PC-9 (cell line): Measurements from ENCODE around the gene RAB11FIP5. TPM values are rescaled to one million over a fixed set of nuclear protein-coding genes. Genes with fewer than 3 reads are reported as not detected.
"Not testable (repeated sequence)": the region's sequence is repeated elsewhere in the genome, so short reads cannot be mapped to it uniquely, and the experiment has no call there.

ENCODE experiments used
- BruUV-seq: library from RNA; stranded (reverse); fragments of 400-500 nt; replicated peaks from 2 replicates; lab custom pipeline; 2021; lab: Mats Ljungman, UMichigan
- CTCF ChIA-PET: fragments of 300-600 bp; sonication (Branson Sonifier 250); formaldehyde crosslinking; loops from one replicate; lab custom pipeline; 2022; ENCODE audit warnings: antibody characterized with exemption; lab: Charles Lee
- POLR2A ChIA-PET: fragments of 300-600 bp; sonication (Branson Sonifier 250); formaldehyde crosslinking; loops from one replicate; lab custom pipeline; 2022; ENCODE audit warnings: antibody characterized with exemption; ENCODE audit not compliant: unreplicated experiment; lab: Charles Lee
- DNase-seq, 2 experiments: peaks; one replicate each; pipeline versions ENCODE4 v3.0.0 to v3.0.0-alpha.2; 2015 to 2022; ENCODE audit warnings: mixed read lengths in 1 of 2
- H2AFZ ChIP-seq: fragments of 200-600 bp; sonication (generic); 2 replicates; pipeline ENCODE4 v1.8.1; 2017; ENCODE audit warnings: antibody characterized with exemption
- H3F3A ChIP-seq: fragments of 200-600 bp; sonication (generic); 2 replicates; pipeline ENCODE4 v1.8.1; 2017; ENCODE audit warnings: antibody characterized with exemption, mild to moderate bottlenecking, low read depth; ENCODE audit not compliant: insufficient read depth
- H3K27ac ChIP-seq: fragments of 200-600 bp; sonication (generic); 2 replicates; pipeline ENCODE4 v1.6.1; 2016; ENCODE audit warnings: mixed run types
- H3K27me3 ChIP-seq: fragments of 200-600 bp; sonication (generic); 2 replicates; pipeline ENCODE4 v1.6.1; 2016; ENCODE audit warnings: low read depth, mixed run types; ENCODE audit not compliant: insufficient read depth
- H3K36me3 ChIP-seq: fragments of 200-600 bp; sonication (generic); 2 replicates; pipeline ENCODE4 v1.6.1; 2016; ENCODE audit warnings: low read depth, mixed run types
- H3K4me1 ChIP-seq: fragments of 200-600 bp; sonication (generic); replicated peaks from 2 replicates; pipeline ENCODE4 v1.6.1; 2016; ENCODE audit warnings: mixed run types; ENCODE audit not compliant: insufficient read depth
- H3K4me2 ChIP-seq: fragments of 200-600 bp; sonication (generic); 2 replicates; pipeline ENCODE4 v1.6.1; 2017; ENCODE audit warnings: mixed run types
- H3K4me3 ChIP-seq: fragments of 200-600 bp; sonication (generic); 2 replicates; pipeline ENCODE4 v1.6.1; 2016; ENCODE audit warnings: mixed run types
- H3K79me2 ChIP-seq: fragments of 200-600 bp; sonication (generic); 2 replicates; pipeline ENCODE4 v1.6.1; 2017; ENCODE audit warnings: low read depth, mixed run types
- H3K9me2 ChIP-seq: fragments of 200-600 bp; sonication (generic); 2 replicates; pipeline ENCODE4 v1.8.1; 2017; ENCODE audit warnings: mild to moderate bottlenecking; ENCODE audit not compliant: insufficient read depth
- H3K9me3 ChIP-seq: fragments of 200-600 bp; sonication (generic); 2 replicates; pipeline ENCODE4 v1.8.1; 2016; ENCODE audit warnings: low read depth; ENCODE audit not compliant: insufficient read depth
- H4K20me1 ChIP-seq: fragments of 200-600 bp; sonication (generic); 2 replicates; pipeline ENCODE4 v1.8.1; 2017; ENCODE audit not compliant: insufficient read depth
- EZH2 ChIP-seq: fragments of 200-600 bp; sonication (generic); IDR thresholded peaks from 2 replicates; pipeline ENCODE4 v1.8.0; 2017; ENCODE audit warnings: antibody characterized with exemption, low read depth
- intact Hi-C: fragments of 100-400 bp; cut with micrococcal nuclease; formaldehyde crosslinking; loops from one replicate; pipeline ENCODE4 v1.10.0; 2022; ENCODE audit not compliant: unreplicated experiment
- total RNA-seq: library from RNA; stranded (reverse); gene quantifications from 2 replicates; pipeline ENCODE4 v1.2.3, GENCODE V29; 2021
- TF ChIP-seq, protein P1 (sequence below): fragments of 200-600 bp; sonication (generic); conservative IDR thresholded peaks from 2 replicates; pipeline ENCODE4 v1.6.1; 2017; ENCODE audit warnings: mixed run types, antibody characterized with exemption, mild to moderate bottlenecking, moderate library complexity

The RAB11FIP5 gene
- total RNA-seq, 1 experiment from 2014 or later: 25.0 TPM

DNA sequence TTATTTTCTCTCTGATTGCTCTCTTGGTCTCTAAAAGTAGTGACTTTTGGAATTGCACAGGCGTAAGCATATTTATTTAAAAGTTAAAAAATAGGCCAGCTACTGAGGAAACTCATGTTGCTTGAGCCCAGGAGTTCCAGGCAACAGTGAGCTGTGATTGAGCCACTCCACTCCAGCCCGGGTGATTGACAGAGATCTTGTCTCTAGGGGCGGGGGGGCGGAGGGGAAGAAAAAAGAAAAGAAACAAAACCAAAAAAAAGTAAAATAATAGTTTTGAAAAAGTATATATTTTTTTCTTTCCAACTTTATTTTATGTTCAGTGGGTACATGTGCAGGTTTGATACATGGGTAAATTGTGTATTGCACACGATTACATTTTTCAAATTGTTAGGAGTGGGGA is 18.0 kb upstream of the RAB11FIP5 start:
- no peak overlapping the region for H3K4me3 ChIP-seq
- H3K9me3 ChIP-seq: no peaks in the 10 kb centered on the region
- no peak overlapping the region for H2AFZ ChIP-seq
- H3K36me3 ChIP-seq: no peaks in the 10 kb centered on the region
- ChIA-PET CTCF (no interaction called here), POLR2A (no interaction called here)
- H3K27ac ChIP-seq: no peak overlapping the region
- H3K4me1 ChIP-seq: no peaks in the 10 kb centered on the region
- no peaks in the 10 kb centered on the region for H3K9me2 ChIP-seq
- H4K20me1 ChIP-seq: no peaks in the 10 kb centered on the region
- no peak for DNase-seq
- H3K4me2 ChIP-seq: no peak overlapping the region
- H3K27me3 ChIP-seq: no peaks in the 10 kb centered on the region
- no TSS peak for BruUV-seq
- no peaks in the 10 kb centered on the region for H3K79me2 ChIP-seq
- intact Hi-C loops: no loop called here
- no peaks in the 10 kb centered on the region for H3F3A ChIP-seq
- TF ChIP-seq EZH2: no peak
- TF ChIP-seq, protein P1, sequence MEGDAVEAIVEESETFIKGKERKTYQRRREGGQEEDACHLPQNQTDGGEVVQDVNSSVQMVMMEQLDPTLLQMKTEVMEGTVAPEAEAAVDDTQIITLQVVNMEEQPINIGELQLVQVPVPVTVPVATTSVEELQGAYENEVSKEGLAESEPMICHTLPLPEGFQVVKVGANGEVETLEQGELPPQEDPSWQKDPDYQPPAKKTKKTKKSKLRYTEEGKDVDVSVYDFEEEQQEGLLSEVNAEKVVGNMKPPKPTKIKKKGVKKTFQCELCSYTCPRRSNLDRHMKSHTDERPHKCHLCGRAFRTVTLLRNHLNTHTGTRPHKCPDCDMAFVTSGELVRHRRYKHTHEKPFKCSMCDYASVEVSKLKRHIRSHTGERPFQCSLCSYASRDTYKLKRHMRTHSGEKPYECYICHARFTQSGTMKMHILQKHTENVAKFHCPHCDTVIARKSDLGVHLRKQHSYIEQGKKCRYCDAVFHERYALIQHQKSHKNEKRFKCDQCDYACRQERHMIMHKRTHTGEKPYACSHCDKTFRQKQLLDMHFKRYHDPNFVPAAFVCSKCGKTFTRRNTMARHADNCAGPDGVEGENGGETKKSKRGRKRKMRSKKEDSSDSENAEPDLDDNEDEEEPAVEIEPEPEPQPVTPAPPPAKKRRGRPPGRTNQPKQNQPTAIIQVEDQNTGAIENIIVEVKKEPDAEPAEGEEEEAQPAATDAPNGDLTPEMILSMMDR: no peak

DNA sequence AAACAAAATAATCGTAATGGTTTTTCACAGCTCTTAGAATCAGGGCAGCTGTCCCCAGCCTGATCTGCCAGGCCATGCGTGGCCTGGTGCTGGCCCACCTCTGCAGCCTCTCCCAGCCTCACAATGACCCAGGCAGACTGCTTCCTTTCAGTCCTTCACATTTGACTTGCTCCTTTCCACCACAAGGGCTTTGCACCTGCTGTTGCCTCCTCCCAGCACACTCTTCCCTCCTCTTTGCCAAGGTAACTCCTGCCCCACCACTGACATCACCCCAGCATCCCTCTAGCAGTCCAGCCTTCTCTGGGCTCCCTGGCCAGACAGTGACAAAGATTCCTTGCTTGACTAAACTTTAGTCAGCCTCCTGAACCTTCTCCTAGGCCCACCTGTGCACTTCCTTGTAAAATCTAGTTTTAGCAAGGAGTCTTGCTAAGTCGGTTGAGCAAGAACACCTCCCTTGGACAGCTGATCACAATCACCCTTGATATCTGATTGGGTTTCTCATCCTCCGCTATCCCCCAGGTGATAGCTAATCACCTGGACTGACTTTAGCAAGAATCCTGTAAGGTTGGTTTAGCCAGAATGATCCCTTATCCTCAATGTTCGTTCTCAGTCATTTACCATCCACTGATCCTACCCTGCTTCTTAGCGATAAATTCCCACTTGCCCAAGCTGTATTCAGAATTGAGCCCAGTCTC is 16.2 kb upstream of the RAB11FIP5 start:
- Histone ChIP-seq H3F3A (no peaks in the 10 kb centered on the region), H3K4me1 (no peaks in the 10 kb centered on the region), H3K9me2 (no peaks in the 10 kb centered on the region), H3K27ac (no peak overlapping the region), H3K36me3 (no peaks in the 10 kb centered on the region), H3K4me3 (no peak overlapping the region), H3K9me3 (no peaks in the 10 kb centered on the region), H4K20me1 (no peaks in the 10 kb centered on the region), H2AFZ (no peak overlapping the region), H3K27me3 (no peaks in the 10 kb centered on the region), H3K4me2 (no peak overlapping the region), H3K79me2 (no peaks in the 10 kb centered on the region)
- ChIA-PET CTCF (no interaction called here), POLR2A (no interaction called here)
- TF ChIP-seq, protein P1: no peak
- TF ChIP-seq EZH2: no peak
- intact Hi-C loops: no loop called here
- no peak for DNase-seq
- no TSS peak for BruUV-seq

DNA sequence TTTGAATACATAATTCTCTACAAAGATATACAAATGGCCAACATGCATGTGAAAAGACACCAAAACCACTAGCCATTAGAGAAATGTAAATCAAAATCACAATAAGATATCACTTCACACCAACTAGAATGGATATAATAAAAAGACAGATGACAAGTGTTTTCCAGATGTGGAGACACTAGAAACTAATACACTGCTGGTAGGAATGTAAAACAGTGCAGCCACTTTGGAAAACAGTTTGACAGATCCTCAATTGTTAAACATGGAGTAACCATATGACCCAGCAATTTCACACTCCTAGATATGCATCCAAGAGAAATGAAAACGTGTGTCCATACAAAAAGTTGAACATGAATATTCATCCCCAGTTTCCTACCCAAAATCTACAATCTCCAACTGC is 9.8 kb upstream of the RAB11FIP5 start:
- no peak overlapping the region for H2AFZ ChIP-seq
- H3K4me3 ChIP-seq: no peak overlapping the region
- H3K4me2 ChIP-seq: no peak overlapping the region
- intact Hi-C loops: no loop called here
- TF ChIP-seq EZH2: no peak
- TF ChIP-seq, protein P1: no peak
- no peaks in the 10 kb centered on the region for H3K36me3 ChIP-seq
- H3K27ac ChIP-seq: no peak overlapping the region
- H3K79me2 ChIP-seq: no peaks in the 10 kb centered on the region
- no peaks in the 10 kb centered on the region for H3K27me3 ChIP-seq
- H4K20me1 ChIP-seq: no peaks in the 10 kb centered on the region
- no peak for DNase-seq
- CTCF ChIA-PET: no interaction called here
- no peaks in the 10 kb centered on the region for H3F3A ChIP-seq
- BruUV-seq: no TSS peak
- H3K4me1 ChIP-seq: no peaks in the 10 kb centered on the region
- no peaks in the 10 kb centered on the region for H3K9me3 ChIP-seq
- no peaks in the 10 kb centered on the region for H3K9me2 ChIP-seq
- POLR2A ChIA-PET: no interaction called here

DNA sequence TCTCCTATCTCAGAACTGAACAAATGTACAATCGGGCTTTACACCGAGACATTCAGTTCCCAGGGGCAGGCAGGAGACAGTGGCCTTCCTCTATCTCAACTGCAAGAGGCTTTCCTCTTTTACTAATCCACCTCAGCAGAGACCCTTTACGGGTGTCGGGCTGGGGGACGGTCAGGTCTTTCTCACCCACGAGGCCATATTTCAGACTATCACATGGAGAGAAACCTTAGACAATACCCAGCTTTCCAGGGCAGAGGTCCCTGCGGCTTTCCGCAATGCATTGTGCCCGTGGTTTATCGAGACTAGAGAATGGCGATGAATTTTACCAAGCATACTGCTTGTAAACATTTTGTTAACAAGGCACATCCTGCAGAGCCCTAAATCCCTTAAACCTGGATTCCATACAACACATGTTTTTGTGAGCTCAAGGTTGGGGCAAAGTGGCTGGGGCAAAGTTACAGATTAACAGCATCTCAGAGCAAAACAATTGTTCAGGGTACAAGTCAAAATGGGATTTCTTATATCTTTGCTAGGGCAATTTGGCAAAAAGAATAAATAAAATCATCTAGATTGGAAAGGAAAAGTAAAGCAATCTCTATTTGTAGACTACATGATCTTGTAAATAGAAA is 7.0 kb upstream of the RAB11FIP5 start:
- POLR2A ChIA-PET, H4K20me1 ChIP-seq, H3K9me3 ChIP-seq, H3K36me3 ChIP-seq, H3K4me1 ChIP-seq, H3K4me3 ChIP-seq, H3K79me2 ChIP-seq, H3K9me2 ChIP-seq, H3F3A ChIP-seq, intact Hi-C loops, BruUV-seq, H2AFZ ChIP-seq, H3K27ac ChIP-seq, H3K27me3 ChIP-seq, DNase-seq, H3K4me2 ChIP-seq: not testable (repeated sequence)
- CTCF ChIA-PET: interaction anchor here (0.7 kb wide), 1 partner anchor 109 kb away, joined by 3 read pairs; no protein-coding TSS in a partner anchor
